NCI-H226 (cell line): ENCODE measurements around the gene ACTA2.
A peak's percentile ranks its signal among the peaks of the same experiment; 100 is the strongest.

ENCODE experiments used
- DNase-seq: peaks from one replicate; pipeline ENCODE4 v3.0.0-alpha.2; 2015

ACTA2 gene

GRCh38 chr10:88980800-88981199, 28.2 kb upstream of the ACTA2 start:
- DNase-seq, result no peak

GRCh38 chr10:88980247-88980646, 27.7 kb upstream of the ACTA2 start:
- no peak for DNase-seq

- DNase-seq, result no peak
Measured at GRCh38 chr10:88979603-88980002, 27.0 kb upstream of the ACTA2 start.

GRCh38 chr10:88979153-88979562, 26.6 kb upstream of the ACTA2 start:
- DNase-seq, result peak; percentile 83

GRCh38 chr10:88978463-88978862, 25.9 kb upstream of the ACTA2 start:
- no peak for DNase-seq

GRCh38 chr10:88975377-88975720, 22.8 kb upstream of the ACTA2 start:
- no peak for DNase-seq

- no peak for DNase-seq
Measured at GRCh38 chr10:88974446-88975376, 22.1 kb upstream of the ACTA2 start.

GRCh38 chr10:88974012-88974411, 21.4 kb upstream of the ACTA2 start:
- no peak for DNase-seq

GRCh38 chr10:88971221-88972061, 18.9 kb upstream of the ACTA2 start:
- DNase-seq, result no peak

- no peak for DNase-seq
Measured at GRCh38 chr10:88968391-88968790, 15.8 kb upstream of the ACTA2 start.

- no peak for DNase-seq
Measured at GRCh38 chr10:88966797-88967196, 14.2 kb upstream of the ACTA2 start.

- no peak for DNase-seq
Measured at GRCh38 chr10:88964869-88965415, 12.4 kb upstream of the ACTA2 start.

- DNase-seq, result no peak
Measured at GRCh38 chr10:88964360-88964759, 11.8 kb upstream of the ACTA2 start.

- no peak for DNase-seq
Measured at GRCh38 chr10:88963318-88963717, 10.7 kb upstream of the ACTA2 start.

GRCh38 chr10:88962336-88962735, 9.8 kb upstream of the ACTA2 start:
- no peak for DNase-seq

- DNase-seq, result no peak
Measured at GRCh38 chr10:88961266-88961665, 8.7 kb upstream of the ACTA2 start.

GRCh38 chr10:88960802-88961201, 8.2 kb upstream of the ACTA2 start:
- no peak for DNase-seq

- DNase-seq, result no peak
Measured at GRCh38 chr10:88958721-88959120, 6.1 kb upstream of the ACTA2 start.

- DNase-seq, result no peak
Measured at GRCh38 chr10:88957381-88957780, 4.8 kb upstream of the ACTA2 start.

- no peak for DNase-seq
Measured at GRCh38 chr10:88954458-88955083, 2.0 kb upstream of the ACTA2 start.

GRCh38 chr10:88953662-88954061, 1.1 kb upstream of the ACTA2 start:
- DNase-seq, result no peak

- DNase-seq, result no peak
Measured at GRCh38 chr10:88949912-88950837, 2.4 kb downstream of the ACTA2 start.
